ENCODE measurements around the gene CHIT1. TPM values are rescaled to one million over a fixed set of nuclear protein-coding genes. Genes with fewer than 3 reads are reported as not detected.

The CHIT1 gene
- total RNA-seq, 2 donors from 2014 or later, result 2.8 to 6.7 TPM

DNA sequence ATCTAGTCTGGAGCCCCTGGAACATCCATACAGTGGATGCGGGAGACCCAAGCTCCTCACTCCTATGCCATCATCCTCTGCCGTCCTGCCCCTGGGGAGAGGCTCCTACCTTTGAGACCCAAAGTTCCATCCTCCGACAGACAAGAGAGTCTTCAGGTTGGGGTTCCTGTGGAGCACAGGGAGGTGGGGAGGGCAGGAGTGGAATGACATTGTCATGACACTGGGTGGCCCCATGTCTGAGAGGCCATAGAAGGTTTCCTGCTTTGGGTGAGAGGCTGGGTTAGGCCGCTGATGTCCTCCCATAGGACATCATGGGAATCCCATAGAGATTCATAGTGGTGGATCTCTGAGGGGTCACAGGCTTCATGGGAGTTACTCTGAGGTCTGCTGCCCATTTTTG, 45.0 kb downstream of the CHIT1 start:
- Mint-ChIP-seq H3K4me1 (no peaks in the 10 kb centered on the region), H3K27ac (no peak overlapping the region), H3K4me3 (no peak overlapping the region), H3K36me3 (ENCODE audit: low read depth) (no peaks in the 10 kb centered on the region), H3K27me3 (peaks cover 7% of the 10 kb centered on the region), H3K9me3 (no peaks in the 10 kb centered on the region)
- no peak for ATAC-seq (replicated peaks)

DNA sequence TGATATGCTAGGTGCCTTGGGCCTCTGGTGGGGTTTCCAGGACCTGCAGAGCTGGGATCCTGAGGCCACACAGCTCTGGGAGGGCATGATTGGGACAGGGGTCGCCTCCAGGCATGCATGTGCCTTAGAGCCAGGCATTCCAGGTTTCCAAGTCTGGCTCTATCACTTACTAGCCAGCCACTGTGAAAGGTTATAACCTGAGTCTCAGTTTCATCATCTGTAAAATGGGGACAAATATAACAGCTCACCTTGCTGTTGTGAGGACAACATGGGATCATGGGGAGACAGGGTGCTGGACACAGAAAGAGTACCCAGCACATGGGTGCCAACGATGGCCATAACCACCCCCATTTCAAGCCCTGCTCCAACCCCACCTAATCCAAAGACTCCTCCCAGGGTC, 45.6 kb downstream of the CHIT1 start:
- H3K27me3 Mint-ChIP-seq, result peaks cover 8% of the 10 kb centered on the region
- H3K4me1 Mint-ChIP-seq, result no peaks in the 10 kb centered on the region
- no peaks in the 10 kb centered on the region for H3K9me3 Mint-ChIP-seq
- no peak overlapping the region for H3K4me3 Mint-ChIP-seq
- ATAC-seq (replicated peaks), result no peak
- H3K36me3 Mint-ChIP-seq (ENCODE audit: low read depth), result no peaks in the 10 kb centered on the region
- H3K27ac Mint-ChIP-seq, result no peak overlapping the region

GRCh38 chr1:203182387-203182953, 47.0 kb downstream of the CHIT1 start:
- Mint-ChIP-seq H3K4me3 (no peak overlapping the region), H3K27ac (no peak overlapping the region), H3K4me1 (no peaks in the 10 kb centered on the region), H3K36me3 (ENCODE audit: low read depth) (no peaks in the 10 kb centered on the region), H3K27me3 (peaks cover 10% of the 10 kb centered on the region), H3K9me3 (no peaks in the 10 kb centered on the region)
- ATAC-seq (replicated peaks), result no peak

- H3K27ac Mint-ChIP-seq, result no peak overlapping the region
- H3K27me3 Mint-ChIP-seq, result peaks cover 10% of the 10 kb centered on the region
- H3K9me3 Mint-ChIP-seq, result no peaks in the 10 kb centered on the region
- no peak for ATAC-seq (replicated peaks)
- no peaks in the 10 kb centered on the region for H3K4me1 Mint-ChIP-seq
- H3K36me3 Mint-ChIP-seq (ENCODE audit: low read depth), result no peaks in the 10 kb centered on the region
- no peak overlapping the region for H3K4me3 Mint-ChIP-seq
These were observed 47.7 kb downstream of the CHIT1 start for GRCh38 chr1:203181586-203182386.

DNA sequence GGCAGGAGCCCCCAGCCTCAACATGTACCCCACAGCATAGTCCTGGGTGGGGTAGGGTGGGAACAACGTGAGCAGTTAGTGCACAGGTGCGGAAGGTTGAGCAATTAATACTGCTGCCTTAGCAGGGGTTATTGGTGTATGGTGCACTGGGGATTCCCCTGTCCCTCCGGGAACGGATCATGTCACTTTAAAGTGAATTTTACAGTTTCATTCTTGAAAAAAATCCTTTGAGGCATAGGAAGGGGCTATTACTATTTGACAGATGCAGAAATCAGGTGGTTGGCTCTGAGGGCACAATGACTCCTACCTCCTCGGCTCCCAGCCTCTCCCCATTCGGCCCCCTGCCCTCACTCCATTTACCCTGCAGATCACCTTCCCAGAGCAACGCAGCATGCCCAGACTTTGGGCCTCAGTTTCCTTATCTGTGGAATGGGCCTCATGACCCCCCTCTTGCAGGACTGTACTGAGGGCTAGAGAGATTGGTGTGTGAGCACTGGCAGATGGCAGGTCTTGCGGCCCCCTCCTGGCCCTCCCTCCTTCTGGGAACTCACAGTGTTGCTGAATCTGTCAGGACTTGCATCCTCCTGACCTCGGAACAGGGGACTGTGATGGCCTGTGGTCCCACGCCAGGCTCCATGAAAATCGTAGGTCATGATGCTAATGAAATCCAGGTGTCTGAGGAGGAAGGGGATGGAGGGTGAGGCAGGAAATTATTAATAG, 48.7 kb downstream of the CHIT1 start:
- no peaks in the 10 kb centered on the region for H3K9me3 Mint-ChIP-seq
- H3K27me3 Mint-ChIP-seq, result peaks cover 10% of the 10 kb centered on the region
- H3K27ac Mint-ChIP-seq, result no peak overlapping the region
- H3K4me1 Mint-ChIP-seq, result no peaks in the 10 kb centered on the region
- no peak overlapping the region for H3K4me3 Mint-ChIP-seq
- no peak for ATAC-seq (replicated peaks)
- H3K36me3 Mint-ChIP-seq (ENCODE audit: low read depth), result no peaks in the 10 kb centered on the region

DNA sequence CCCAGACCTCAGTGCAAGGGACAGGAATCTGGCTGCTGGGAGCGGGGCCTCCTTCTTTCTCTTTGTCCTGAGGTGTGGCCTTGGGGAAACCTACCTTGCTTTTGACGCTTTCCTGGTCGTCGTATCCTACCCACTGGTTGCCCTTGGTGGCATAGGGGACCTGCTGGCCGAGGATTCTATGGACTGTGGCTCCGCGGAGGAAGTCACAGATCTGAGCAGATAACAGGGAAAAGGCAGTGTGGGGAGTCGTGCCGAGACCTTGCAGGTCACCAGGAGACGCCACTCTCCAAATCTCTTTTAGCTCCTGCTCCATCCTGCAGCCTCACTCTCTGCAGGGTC, 49.8 kb downstream of the CHIT1 start:
- H3K9me3 Mint-ChIP-seq, result no peaks in the 10 kb centered on the region

DNA sequence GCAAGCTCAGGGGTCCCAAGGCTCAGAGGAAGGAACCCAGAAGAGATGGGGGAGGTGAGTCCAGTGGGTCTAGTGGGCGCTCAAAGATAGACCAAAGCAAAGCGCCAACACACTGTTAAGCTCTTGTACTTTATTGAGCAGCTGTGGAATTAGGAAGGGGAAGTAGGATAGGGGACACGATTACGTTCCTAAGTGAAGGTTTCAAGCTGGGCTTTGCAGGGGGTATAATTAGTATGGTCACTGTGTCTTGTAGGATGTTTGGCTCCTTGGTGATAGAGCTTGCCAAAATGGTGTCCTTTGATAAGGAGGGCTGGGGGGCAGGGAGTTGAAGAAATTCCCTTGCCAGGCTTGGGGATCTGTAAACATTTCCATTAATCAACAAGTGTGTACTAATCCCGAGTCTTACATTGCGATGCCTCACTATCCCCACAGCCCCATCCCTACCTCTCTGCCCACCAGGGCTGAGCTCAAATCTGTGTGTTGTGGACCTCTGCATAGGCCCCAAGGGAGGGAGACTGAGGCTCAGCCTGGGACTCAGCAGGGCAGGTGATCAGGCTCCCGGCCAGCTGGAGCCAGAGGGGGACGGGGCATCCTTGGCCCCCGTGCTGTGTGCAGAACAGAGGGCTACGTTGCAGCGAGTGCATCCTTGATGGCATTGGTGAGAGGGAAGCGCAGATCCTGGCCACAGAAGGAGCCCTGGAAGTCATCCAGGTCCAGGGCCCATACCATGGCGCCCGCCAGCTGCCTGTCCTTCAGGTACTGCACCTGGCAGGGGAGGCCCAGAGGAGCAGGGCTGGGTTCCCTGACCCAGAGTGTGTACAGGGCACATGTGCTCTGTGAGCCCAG, 50.4 kb downstream of the CHIT1 start:
- ATAC-seq (replicated peaks), result no peak
- H3K27me3 Mint-ChIP-seq, result peaks cover 12% of the 10 kb centered on the region
- no peaks in the 10 kb centered on the region for H3K4me1 Mint-ChIP-seq
- no peaks in the 10 kb centered on the region for H3K36me3 Mint-ChIP-seq (ENCODE audit: low read depth)
- no peak overlapping the region for H3K27ac Mint-ChIP-seq
- no peaks in the 10 kb centered on the region for H3K9me3 Mint-ChIP-seq
- H3K4me3 Mint-ChIP-seq, result no peak overlapping the region

More for the DNA sequence above, 49.8 kb downstream of the CHIT1 start:
- Mint-ChIP-seq H3K27me3 (peaks cover 10% of the 10 kb centered on the region), H3K36me3 (ENCODE audit: low read depth) (no peaks in the 10 kb centered on the region), H3K27ac (no peak overlapping the region), H3K4me1 (no peaks in the 10 kb centered on the region), H3K4me3 (no peak overlapping the region)
- no peak for ATAC-seq (replicated peaks)

- no peak overlapping the region for H3K4me3 Mint-ChIP-seq
- ATAC-seq (replicated peaks), result no peak
- H3K27ac Mint-ChIP-seq, result no peak overlapping the region
- H3K4me1 Mint-ChIP-seq, result no peaks in the 10 kb centered on the region
- H3K36me3 Mint-ChIP-seq (ENCODE audit: low read depth), result no peaks in the 10 kb centered on the region
- peaks cover 11% of the 10 kb centered on the region for H3K27me3 Mint-ChIP-seq
- H3K9me3 Mint-ChIP-seq, result no peaks in the 10 kb centered on the region
These were observed 51.4 kb downstream of the CHIT1 start for GRCh38 chr1:203178083-203178482.

DNA sequence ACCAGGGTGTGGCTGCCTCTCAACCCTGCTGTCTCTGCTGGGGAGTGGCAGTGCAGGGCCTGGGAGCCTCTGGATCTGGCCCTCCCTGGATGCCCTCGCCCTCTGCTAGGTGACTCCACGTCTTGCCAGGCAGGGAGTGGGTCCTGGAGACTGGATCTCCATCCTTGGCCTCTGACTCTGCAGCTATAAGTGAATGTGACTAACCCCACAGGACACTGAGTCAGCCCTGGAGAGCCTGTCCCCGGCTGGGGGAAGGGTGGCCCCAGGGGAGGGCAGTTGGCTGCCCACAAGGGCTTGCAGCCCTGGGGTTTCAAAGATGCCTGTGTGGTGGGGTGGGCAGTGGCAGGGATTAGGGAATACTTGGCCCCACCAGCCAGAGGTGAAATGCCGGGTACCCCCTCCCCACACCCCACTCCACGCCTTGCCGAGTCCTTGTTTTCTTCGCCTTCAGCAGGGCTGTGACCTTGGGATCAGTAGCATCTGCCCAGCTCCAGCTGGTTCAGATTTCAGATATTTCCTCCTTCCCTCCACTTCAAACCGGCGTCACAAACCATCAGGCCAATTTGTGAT, 51.9 kb downstream of the CHIT1 start:
- no peaks in the 10 kb centered on the region for H3K36me3 Mint-ChIP-seq (ENCODE audit: low read depth)
- H3K9me3 Mint-ChIP-seq, result no peaks in the 10 kb centered on the region

GRCh38 chr1:203177036-203177405, 52.5 kb downstream of the CHIT1 start:
- no peak overlapping the region for H3K4me3 Mint-ChIP-seq
- no peaks in the 10 kb centered on the region for H3K36me3 Mint-ChIP-seq (ENCODE audit: low read depth)
- H3K4me1 Mint-ChIP-seq, result no peaks in the 10 kb centered on the region
- no peaks in the 10 kb centered on the region for H3K9me3 Mint-ChIP-seq
- ATAC-seq (replicated peaks), result no peak
- H3K27me3 Mint-ChIP-seq, result peaks cover 10% of the 10 kb centered on the region
- H3K27ac Mint-ChIP-seq, result no peak overlapping the region

More for the DNA sequence above, 51.9 kb downstream of the CHIT1 start:
- no peak for ATAC-seq (replicated peaks)
- H3K4me3 Mint-ChIP-seq, result no peak overlapping the region
- H3K27ac Mint-ChIP-seq, result no peak overlapping the region
- H3K4me1 Mint-ChIP-seq, result no peaks in the 10 kb centered on the region
- H3K27me3 Mint-ChIP-seq, result peaks cover 10% of the 10 kb centered on the region

GRCh38 chr1:203176273-203177035, 53.0 kb downstream of the CHIT1 start:
- Mint-ChIP-seq H3K36me3 (ENCODE audit: low read depth) (no peaks in the 10 kb centered on the region), H3K4me3 (no peak overlapping the region), H3K27me3 (peaks cover 10% of the 10 kb centered on the region), H3K27ac (no peak overlapping the region), H3K4me1 (no peaks in the 10 kb centered on the region), H3K9me3 (no peaks in the 10 kb centered on the region)
- ATAC-seq (replicated peaks), result no peak

- Mint-ChIP-seq H3K4me3 (no peak overlapping the region), H3K9me3 (no peaks in the 10 kb centered on the region), H3K36me3 (ENCODE audit: low read depth) (no peaks in the 10 kb centered on the region), H3K4me1 (no peaks in the 10 kb centered on the region), H3K27me3 (peaks cover 9% of the 10 kb centered on the region), H3K27ac (no peak overlapping the region)
- ATAC-seq (replicated peaks), result no peak
These were observed 53.6 kb downstream of the CHIT1 start for GRCh38 chr1:203175827-203176241.

GRCh38 chr1:203175237-203175826, 54.1 kb downstream of the CHIT1 start, which contains the start of gene MYBPH:
TSS of gene MYBPH (minus strand) at chr1:203175826. CDS start at chr1:203175755, 71 bp downstream.
- H3K4me3 Mint-ChIP-seq, result no peak within 1 kb of the TSS
- H3K27me3 Mint-ChIP-seq, result peaks cover 7% of the 10 kb centered on the region
- no peaks in the 10 kb centered on the region for H3K36me3 Mint-ChIP-seq (ENCODE audit: low read depth)
- no peaks in the 10 kb centered on the region for H3K9me3 Mint-ChIP-seq
- H3K4me1 Mint-ChIP-seq, result no peaks in the 10 kb centered on the region
- ATAC-seq (replicated peaks), result no peak
- no peak within 1 kb of the TSS for H3K27ac Mint-ChIP-seq

Data from activated T-helper 17 cell treated with anti-CD3 and anti-CD28 coated beads, Interleukin-2, amount 50 U/mL, for 72 hours (primary cell).